Measurements from ENCODE around the gene IL27RA.

DNA sequence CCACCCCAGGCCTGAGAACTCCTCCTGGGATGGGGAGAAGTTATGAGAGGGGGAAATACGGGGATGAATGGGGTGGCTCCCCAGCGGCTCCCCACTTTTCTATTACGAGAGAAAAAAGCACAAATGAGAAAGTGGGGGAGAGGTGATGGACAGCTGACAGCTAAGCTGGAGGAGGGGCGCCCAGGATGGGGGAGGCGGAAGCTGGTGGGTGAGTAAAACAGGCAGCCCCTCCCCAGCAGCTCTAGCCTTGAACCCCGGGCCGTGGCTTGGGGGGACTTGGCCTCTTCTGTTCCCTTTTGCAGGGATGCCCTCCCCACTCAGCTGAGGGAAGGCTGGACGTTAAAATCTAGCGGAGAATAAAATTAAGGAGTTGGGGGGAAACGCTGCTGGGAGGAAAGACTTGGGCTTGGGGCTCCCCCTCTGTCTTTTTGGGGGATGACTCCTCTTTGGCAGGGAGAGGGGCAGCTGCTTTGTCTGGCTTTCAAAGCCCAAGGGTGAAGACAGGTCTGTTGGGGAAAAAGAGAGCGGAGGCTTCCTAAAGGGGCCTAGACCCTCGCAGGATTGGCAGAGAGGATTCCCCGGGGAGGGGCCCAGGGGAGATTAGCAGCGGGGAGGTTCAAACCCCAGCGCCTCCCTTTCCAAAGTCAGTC is 60.4 kb downstream of the IL27RA start:
- TF ChIP-seq RFX5 (IDR thresholded peaks at IDR 0.05; ENCODE audit: low read depth, low read length) (no peak), MXI1 (IDR thresholded peaks at IDR 0.05; ENCODE audit: borderline replicate concordance, low read depth, low read length) (no peak), POLR2A (IDR thresholded peaks at IDR 0.05; ENCODE audit: low read depth, low read length) (no peak), SMC3 (IDR thresholded peaks at IDR 0.05; ENCODE audit: low read depth, low read length) (no peak), BHLHE40 (IDR thresholded peaks at IDR 0.05; ENCODE audit: low read depth, low read length) (no peak), USF2 (IDR thresholded peaks at IDR 0.05; ENCODE audit: low read depth, low read length) (no peak), NFE2L2 (IDR thresholded peaks at IDR 0.05; ENCODE audit: low read depth, low read length) (no peak), ELK1 (IDR thresholded peaks at IDR 0.05; ENCODE audit: borderline replicate concordance, low read depth, low read length) (no peak), CEBPB (IDR thresholded peaks at IDR 0.05; ENCODE audit: low read depth, low read length) (no peak), RCOR1 (IDR thresholded peaks at IDR 0.05; ENCODE audit: insufficient replicate concordance, low read length) (no peak), MAZ (IDR thresholded peaks at IDR 0.05; ENCODE audit: borderline replicate concordance, low read depth, low read length) (no peak), RAD21 (IDR thresholded peaks at IDR 0.05; ENCODE audit: low read length) (no peak), CHD1 (IDR thresholded peaks at IDR 0.05; ENCODE audit: low read depth, low read length) (no peak)
- TF ChIP-seq, protein P1, sequence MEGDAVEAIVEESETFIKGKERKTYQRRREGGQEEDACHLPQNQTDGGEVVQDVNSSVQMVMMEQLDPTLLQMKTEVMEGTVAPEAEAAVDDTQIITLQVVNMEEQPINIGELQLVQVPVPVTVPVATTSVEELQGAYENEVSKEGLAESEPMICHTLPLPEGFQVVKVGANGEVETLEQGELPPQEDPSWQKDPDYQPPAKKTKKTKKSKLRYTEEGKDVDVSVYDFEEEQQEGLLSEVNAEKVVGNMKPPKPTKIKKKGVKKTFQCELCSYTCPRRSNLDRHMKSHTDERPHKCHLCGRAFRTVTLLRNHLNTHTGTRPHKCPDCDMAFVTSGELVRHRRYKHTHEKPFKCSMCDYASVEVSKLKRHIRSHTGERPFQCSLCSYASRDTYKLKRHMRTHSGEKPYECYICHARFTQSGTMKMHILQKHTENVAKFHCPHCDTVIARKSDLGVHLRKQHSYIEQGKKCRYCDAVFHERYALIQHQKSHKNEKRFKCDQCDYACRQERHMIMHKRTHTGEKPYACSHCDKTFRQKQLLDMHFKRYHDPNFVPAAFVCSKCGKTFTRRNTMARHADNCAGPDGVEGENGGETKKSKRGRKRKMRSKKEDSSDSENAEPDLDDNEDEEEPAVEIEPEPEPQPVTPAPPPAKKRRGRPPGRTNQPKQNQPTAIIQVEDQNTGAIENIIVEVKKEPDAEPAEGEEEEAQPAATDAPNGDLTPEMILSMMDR (conservative IDR thresholded peaks at IDR 0.05; ENCODE audit: low read depth, low read length), result no peak

Data from IMR-90 (cell line).